Mucosa of descending colon (tissue), 3 donors: ENCODE results near the gene BFAR. TPM values are rescaled to one million over a fixed set of nuclear protein-coding genes. Genes with fewer than 3 reads are reported as not detected.
A peak's percentile ranks its signal among the peaks of the same experiment; 100 is the strongest.

Experiments used
- ATAC-seq: fragments of 200-7000 bp; cut with Tn5 transposase; one replicate; pipeline ENCODE4 v1.9.1; 2020; ENCODE audit warnings: mild to moderate bottlenecking, moderate library complexity
- DNase-seq, 3 donors: peaks; one replicate each; pipeline ENCODE4 v3.0.0-alpha.2; 2020
- H3K36me3 ChIP-seq: fragments of 200-600 bp; one replicate; pipeline ENCODE4 v1.8.0; 2021; ENCODE audit warnings: low read depth, mild to moderate bottlenecking
- H3K4me1 ChIP-seq: fragments of 200-600 bp; one replicate; pipeline ENCODE4 v1.8.0; 2021; ENCODE audit warnings: low read depth, mild to moderate bottlenecking
- H3K4me3 ChIP-seq: fragments of 200-600 bp; one replicate; pipeline ENCODE4 v1.8.0; 2021; ENCODE audit warnings: mild to moderate bottlenecking
- H3K9me3 ChIP-seq: fragments of 200-600 bp; one replicate; pipeline ENCODE4 v1.8.0; 2021; ENCODE audit warnings: mild to moderate bottlenecking
- intact Hi-C, 2 donors: fragments of 100-400 bp; cut with DNase I in 1 of 2; cut with micrococcal nuclease in 1 of 2; formaldehyde crosslinking; loops; one replicate each; pipeline versions ENCODE4 v1.11.0 to v1.11.1; 2022; cut with DNase I, micrococcal nuclease
- long read RNA-seq, 2 donors: library from polyadenylated mRNA; unstranded; transcript quantifications; one replicate each; pipeline ENCODE4 v2.0.0, GENCODE V29; 2019 to 2021
- total RNA-seq, 3 donors: library from RNA; stranded (reverse); fragmentation: NEBNext Ultra II Directional in 2 of 3; extraction: Animal tissue kit (Norgen Biotek cat#: 25700) in 2 of 3; gene quantifications; one replicate each; pipeline versions ENCODE4 v1.2.1 to v1.2.4, GENCODE V29; 2021 to 2023
- TF ChIP-seq, protein P1 (sequence below): fragments of 200-600 bp; IDR thresholded peaks from one replicate; pipeline ENCODE4 v1.8.0; 2022; ENCODE audit warnings: antibody characterized with exemption, mild to moderate bottlenecking
- donor health status: DM: no; HTN: no; CAD: no; lungs with moderate emphysema.
- donor health status: DM: no; HTN: no; CAD: no.
- donor health status: DM: no; HTN: yes; CAD: no.

Gene BFAR, protein sequence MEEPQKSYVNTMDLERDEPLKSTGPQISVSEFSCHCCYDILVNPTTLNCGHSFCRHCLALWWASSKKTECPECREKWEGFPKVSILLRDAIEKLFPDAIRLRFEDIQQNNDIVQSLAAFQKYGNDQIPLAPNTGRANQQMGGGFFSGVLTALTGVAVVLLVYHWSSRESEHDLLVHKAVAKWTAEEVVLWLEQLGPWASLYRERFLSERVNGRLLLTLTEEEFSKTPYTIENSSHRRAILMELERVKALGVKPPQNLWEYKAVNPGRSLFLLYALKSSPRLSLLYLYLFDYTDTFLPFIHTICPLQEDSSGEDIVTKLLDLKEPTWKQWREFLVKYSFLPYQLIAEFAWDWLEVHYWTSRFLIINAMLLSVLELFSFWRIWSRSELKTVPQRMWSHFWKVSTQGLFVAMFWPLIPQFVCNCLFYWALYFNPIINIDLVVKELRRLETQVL
- total RNA-seq, result 10 to 100 TPM; 59.4 to 71.1 (median 61.6) TPM
- long read RNA-seq, donor 1, transcript BFAR-203 (4 exons, 1,414 nt), result minor isoform, 7 of 58 reads
- long read RNA-seq, donor 1, transcript BFAR-201 (8 exons, 3,039 nt), result major isoform, 27 of 58 reads
- long read RNA-seq, donor 1, partial matches to known transcripts, result 10 of 58 reads
- long read RNA-seq, donor 1, other reads (novel, unspliced or antisense), result 13 of 58 reads
- long read RNA-seq, donor 2, transcript BFAR-201 (8 exons, 3,039 nt), result minor isoform, 17 of 59 reads
- long read RNA-seq, donor 2, transcript BFAR-203 (4 exons, 1,414 nt), result major isoform, 20 of 59 reads
- long read RNA-seq, donor 2, partial matches to known transcripts, result 6 of 59 reads
- long read RNA-seq, donor 2, other reads (novel, unspliced or antisense), result 12 of 59 reads

DNA sequence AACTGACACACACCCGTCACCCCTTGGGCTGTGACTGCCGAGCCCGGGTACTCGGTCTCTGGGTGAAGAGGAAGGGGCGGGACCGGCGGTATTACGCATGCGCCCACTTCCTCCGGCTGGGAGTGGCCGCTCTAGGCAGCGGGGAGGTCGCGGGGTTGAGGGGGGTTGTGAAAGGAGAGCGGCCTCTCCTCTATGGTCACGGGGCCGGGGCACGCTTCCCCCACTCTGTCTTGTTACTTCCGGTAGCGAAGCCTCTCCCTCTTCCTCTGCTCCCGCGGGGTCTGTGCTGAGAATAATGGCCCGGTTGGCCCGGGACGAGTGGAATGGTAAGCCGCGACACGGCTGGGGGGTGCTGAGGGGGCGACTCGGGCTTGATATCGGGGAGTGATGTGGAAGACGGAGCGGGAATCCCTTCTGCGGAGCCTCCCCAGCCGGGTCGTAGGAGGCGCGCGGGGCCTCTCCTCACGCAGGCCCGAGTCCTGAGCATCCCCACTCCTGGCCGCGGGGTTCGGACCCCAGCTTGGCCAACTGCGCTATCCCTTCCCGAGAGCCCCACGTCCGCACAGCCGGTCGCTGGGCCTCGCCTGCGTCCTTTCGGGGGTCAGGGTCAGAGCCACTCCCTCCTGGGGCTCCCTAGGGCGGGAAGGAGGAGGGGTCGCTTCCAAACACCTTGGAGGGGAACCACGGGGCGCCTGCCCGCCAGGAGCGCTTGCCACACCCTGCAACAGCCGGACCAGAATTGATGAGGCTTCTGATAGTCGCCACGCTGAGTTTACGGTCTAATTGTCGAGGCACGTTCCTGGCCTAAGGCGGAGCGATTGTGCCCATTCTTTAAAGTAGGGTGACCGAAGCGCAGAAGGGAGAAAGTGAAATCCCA, at the start of gene BFAR:
TSS of gene BFAR (plus strand) at position 259 of the 877 bp plus-strand sequence. CDS start 11,396 bp downstream, outside the sequence.
- intact Hi-C loops, result no loop called here
- Histone ChIP-seq H3K4me3 (peak within 1 kb of the TSS; percentile 85), H3K9me3 (no peaks in the 10 kb centered on the region), H3K36me3 (no peaks in the 10 kb centered on the region), H3K4me1 (peaks cover 32% of the 10 kb centered on the region)
- peak; percentile 99 to 100 (median 99) for DNase-seq
- peak; percentile 78 for ATAC-seq
- TF ChIP-seq, protein P1, sequence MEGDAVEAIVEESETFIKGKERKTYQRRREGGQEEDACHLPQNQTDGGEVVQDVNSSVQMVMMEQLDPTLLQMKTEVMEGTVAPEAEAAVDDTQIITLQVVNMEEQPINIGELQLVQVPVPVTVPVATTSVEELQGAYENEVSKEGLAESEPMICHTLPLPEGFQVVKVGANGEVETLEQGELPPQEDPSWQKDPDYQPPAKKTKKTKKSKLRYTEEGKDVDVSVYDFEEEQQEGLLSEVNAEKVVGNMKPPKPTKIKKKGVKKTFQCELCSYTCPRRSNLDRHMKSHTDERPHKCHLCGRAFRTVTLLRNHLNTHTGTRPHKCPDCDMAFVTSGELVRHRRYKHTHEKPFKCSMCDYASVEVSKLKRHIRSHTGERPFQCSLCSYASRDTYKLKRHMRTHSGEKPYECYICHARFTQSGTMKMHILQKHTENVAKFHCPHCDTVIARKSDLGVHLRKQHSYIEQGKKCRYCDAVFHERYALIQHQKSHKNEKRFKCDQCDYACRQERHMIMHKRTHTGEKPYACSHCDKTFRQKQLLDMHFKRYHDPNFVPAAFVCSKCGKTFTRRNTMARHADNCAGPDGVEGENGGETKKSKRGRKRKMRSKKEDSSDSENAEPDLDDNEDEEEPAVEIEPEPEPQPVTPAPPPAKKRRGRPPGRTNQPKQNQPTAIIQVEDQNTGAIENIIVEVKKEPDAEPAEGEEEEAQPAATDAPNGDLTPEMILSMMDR, result peak; percentile 7

DNA sequence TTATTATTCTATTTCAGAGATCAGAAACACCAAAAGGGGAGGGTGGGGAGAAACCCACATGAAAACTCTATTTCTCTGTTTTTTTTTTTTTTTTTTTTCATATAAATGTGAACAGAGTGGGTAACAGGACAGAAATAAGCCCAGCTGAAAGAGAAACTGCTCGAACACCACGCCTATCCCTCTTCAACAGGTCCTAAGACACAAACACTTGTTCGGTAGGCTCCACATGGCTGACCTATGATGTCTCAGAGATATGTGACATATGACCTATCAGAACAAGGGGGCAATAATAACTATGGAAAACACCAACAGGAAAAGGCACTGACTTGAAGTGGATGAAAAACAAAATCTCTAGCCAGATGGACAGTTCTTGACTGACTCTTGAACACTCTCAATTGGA, 47.5 kb upstream of the BFAR start:
- H3K4me1 ChIP-seq, result no peaks in the 10 kb centered on the region
- DNase-seq, result no peak
- no peaks in the 10 kb centered on the region for H3K9me3 ChIP-seq
- TF ChIP-seq, protein P1, result no peak
- H3K4me3 ChIP-seq, result no peak overlapping the region
- peaks cover 5% of the 10 kb centered on the region for H3K36me3 ChIP-seq
- no peak for ATAC-seq
- intact Hi-C loops, result no loop called here

DNA sequence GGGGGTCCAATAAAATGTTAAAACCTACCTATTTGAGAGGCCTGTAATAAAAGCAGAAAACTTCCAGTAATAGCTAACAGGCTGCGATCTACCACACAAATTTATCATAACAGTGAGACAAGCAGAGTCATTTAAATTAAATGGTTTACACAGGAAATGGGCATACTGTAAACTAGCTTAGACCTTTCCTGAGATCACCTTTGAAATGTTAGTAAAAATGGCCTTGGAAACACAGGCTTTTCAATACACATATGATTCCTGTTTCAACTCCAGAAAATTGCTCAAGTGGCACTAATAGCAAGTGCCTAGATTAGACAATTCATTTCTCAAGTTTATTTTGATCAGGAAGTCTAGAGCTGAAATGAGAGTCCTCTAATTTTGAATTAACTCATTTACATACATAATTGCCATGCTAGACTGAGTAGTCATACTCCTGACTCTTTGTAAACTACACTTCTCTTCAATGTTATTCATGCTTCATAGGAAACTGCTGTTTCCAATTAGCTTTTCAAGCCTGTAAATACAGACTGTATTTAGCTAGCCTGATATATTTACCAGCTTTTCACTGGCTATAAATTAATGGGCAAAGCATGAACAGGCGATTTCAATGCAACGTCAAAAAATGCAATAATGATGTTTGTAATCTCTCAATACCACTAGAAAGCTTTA, 46.0 kb upstream of the BFAR start:
- intact Hi-C loops, result no loop called here
- H3K4me1 ChIP-seq, result no peaks in the 10 kb centered on the region
- H3K9me3 ChIP-seq, result no peaks in the 10 kb centered on the region
- peaks cover under 1% of the 10 kb centered on the region for H3K36me3 ChIP-seq
- H3K4me3 ChIP-seq, result no peak overlapping the region
- ATAC-seq, result no peak
- DNase-seq, result no peak
- TF ChIP-seq, protein P1, result no peak

DNA sequence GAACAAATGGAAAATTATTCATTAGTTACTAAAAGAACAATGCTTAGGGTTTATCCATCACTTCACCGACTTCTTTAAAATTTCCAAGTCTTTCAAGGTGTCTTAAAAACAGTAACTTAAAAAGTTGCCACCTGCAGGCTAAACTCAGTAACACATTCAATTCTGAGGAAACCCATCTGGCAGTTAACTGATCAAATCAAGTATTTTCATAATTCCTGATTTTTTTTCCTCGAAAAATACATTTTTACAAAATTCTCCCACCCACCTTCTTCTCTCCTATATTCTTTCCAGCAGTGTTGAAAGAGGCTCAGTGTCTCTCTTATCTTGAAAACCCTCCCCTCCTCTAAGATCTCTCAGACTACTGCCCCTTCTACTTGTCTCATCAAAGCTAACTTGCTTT, 32.6 kb upstream of the BFAR start:
- peak in 1 of 3 donors; percentile 52 for DNase-seq
- no peaks in the 10 kb centered on the region for H3K4me1 ChIP-seq
- H3K4me3 ChIP-seq, result no peak overlapping the region
- H3K36me3 ChIP-seq, result peaks cover 6% of the 10 kb centered on the region
- TF ChIP-seq, protein P1, result no peak
- intact Hi-C loops, result no loop called here
- no peaks in the 10 kb centered on the region for H3K9me3 ChIP-seq
- ATAC-seq, result no peak
